ENCODE results near the gene ANO8. TPM values are rescaled to one million over a fixed set of nuclear protein-coding genes. Genes with fewer than 3 reads are reported as not detected.

The ANO8 gene
- total and polyA plus RNA-seq, 2 of the 8 experiments (the other 6 are each of a cell fraction or from before 2014, with no cell fraction given) = 9.5 to 20.7 TPM

DNA sequence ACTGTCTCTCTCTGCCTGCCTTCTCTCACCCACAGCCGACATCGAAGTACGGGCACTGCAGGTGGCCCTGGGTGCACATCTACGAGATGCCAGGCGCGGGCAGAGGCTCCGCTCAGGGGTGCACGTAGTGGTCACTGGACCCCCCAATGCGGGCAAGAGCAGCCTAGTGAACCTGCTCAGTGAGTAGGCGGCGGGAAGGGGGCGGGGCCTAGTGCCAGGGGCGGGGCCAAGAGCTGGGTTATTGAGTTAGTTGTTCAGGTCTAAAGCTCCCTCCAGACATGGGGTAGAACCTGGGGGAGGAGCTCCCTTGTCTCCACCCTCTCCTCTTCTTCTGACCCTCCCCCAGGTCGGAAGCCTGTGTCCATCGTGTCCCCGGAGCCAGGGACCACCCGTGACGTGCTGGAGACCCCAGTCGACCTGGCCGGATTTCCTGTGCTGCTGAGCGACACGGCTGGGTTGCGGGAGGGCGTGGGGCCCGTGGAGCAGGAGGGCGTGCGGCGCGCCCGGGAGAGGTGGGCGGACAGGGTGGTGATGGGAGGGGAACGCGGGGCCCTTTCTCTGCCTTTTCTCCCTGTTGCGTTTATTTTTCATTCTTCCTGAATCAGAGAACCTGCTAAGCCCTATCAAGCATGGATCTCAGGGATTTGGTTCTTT, 4.6 kb upstream of the ANO8 start:
- DNase-seq (ENCODE audit: low read depth in 1 of 2, low spot score in 2 of 2) (peak in 1 of 2 experiments; percentile 90), FAIRE-seq (no peak)
- Histone ChIP-seq H3K79me2 (ENCODE audit: control insufficient read depth in 1 of 2, insufficient read depth in 2 of 2, low read length in 2 of 2) (no peaks in the 10 kb centered on the region), H3K18ac (ENCODE audit: extremely low read depth, low read length) (no peak overlapping the region), H2BK120ac (replicated peaks; ENCODE audit: low read depth, low read length) (no peak overlapping the region), H3K9ac (replicated peaks in 1 of 4; ENCODE audit: extremely low read depth in 1 of 4, low read depth in 3 of 4, low read length in 3 of 4) (no peak overlapping the region), H4K20me1 (replicated peaks in 1 of 2; ENCODE audit: control insufficient read depth in 1 of 2, insufficient read depth in 2 of 2, low read length in 2 of 2) (peaks cover 0 to 2% of the 10 kb centered on the region in 2 experiments), H3K9me3 (ENCODE audit: insufficient read depth in 2 of 2, low read depth in 1 of 2, low read length in 1 of 2) (no peaks in the 10 kb centered on the region), H2AK5ac (ENCODE audit: low read depth, low read length) (no peak overlapping the region), H4K5ac (ENCODE audit: insufficient read length, low read depth, low read length) (no peak overlapping the region), H2BK12ac (ENCODE audit: low read depth, low read length) (peak overlapping the region; percentile 84; the same call in 1 of the 2 replicates), H3K14ac (ENCODE audit: insufficient read length) (no peak overlapping the region), H3K27me3 (replicated peaks in 1 of 4; ENCODE audit: control insufficient read depth in 3 of 4, extremely low read depth in 1 of 4, insufficient read depth in 3 of 4, low read length in 3 of 4) (no peaks in the 10 kb centered on the region), H3K23ac (ENCODE audit: insufficient read length) (no peak overlapping the region), H2BK15ac (ENCODE audit: low read length) (no peak overlapping the region), H3K27ac (ENCODE audit: low read depth, low read length) (no peak overlapping the region), H3K56ac (replicated peaks; ENCODE audit: insufficient read length, low read depth, low read length) (no peak overlapping the region), H3K4me3 (ENCODE audit: extremely low read depth in 1 of 4, insufficient read depth in 2 of 4, low read depth in 3 of 4, low read length in 4 of 4) (peak overlapping the region in 1 of 4 experiments; percentile 96; a peak in 1 of 8 replicates), H3K4me1 (replicated peaks in 1 of 4; ENCODE audit: control insufficient read depth in 3 of 4, insufficient read depth in 4 of 4, low read length in 3 of 4) (peaks cover 0 to 28% (median 21%) of the 10 kb centered on the region in 4 experiments; a peak in 5 of 7 replicates), H3K23me2 (ENCODE audit: low read depth, low read length) (peaks cover 18% of the 10 kb centered on the region), H4K8ac (ENCODE audit: extremely low read depth, insufficient read depth, low read length) (no peak overlapping the region), H3K36me3 (ENCODE audit: control insufficient read depth in 2 of 4, insufficient read depth in 4 of 4, low read length in 3 of 4) (peaks cover 0 to 3% (median 0%) of the 10 kb centered on the region in 4 experiments; a peak in 1 of 8 replicates), H3K4me2 (ENCODE audit: insufficient read depth in 1 of 2, low read depth in 2 of 2, low read length in 2 of 2) (peak overlapping the region in 1 of 2 experiments; percentile 17; a peak in 1 of 4 replicates), H2AFZ (ENCODE audit: low read length) (no peak overlapping the region), H2BK20ac (ENCODE audit: low read length) (no peak overlapping the region), H3K4ac (replicated peaks; ENCODE audit: insufficient read length, low read depth, low read length) (peak overlapping the region; percentile 93), H2BK5ac (ENCODE audit: low read depth, low read length) (peak overlapping the region; percentile 71; the same call in 1 of the 2 replicates), H3K79me1 (ENCODE audit: low read depth, low read length) (peaks cover 3% of the 10 kb centered on the region), H4K91ac (replicated peaks; ENCODE audit: insufficient read length, low read length) (peak overlapping the region; percentile 53)
- ChIA-PET POLR2A (ENCODE audit: partially characterized antibody) (interaction anchor here (0.9 to 13.5 kb wide), 5 partner anchors 8 to 47 kb away, joined by 4 to 100 read pairs (median 5); partner anchors contain the start of gene DDA1), CTCF (ENCODE audit: partially characterized antibody) (interaction anchor here (0.8 to 13.5 kb wide), 6 partner anchors 8 to 127 kb away, joined by 3 to 153 read pairs (median 4); partner anchors contain the start of genes CCDC194 and MRPL34)
- 84% methylated on average over 31 of the region's 34 CpGs; no CpG with 5 or more reads in 1 of the 2 experiments for WGBS, 2 experiments (ENCODE audit: extremely low coverage in 1 of 2, insufficient coverage in 1 of 2, insufficient read length in 1 of 2, insufficient replicate concordance in 2 of 2, low coverage in 1 of 2, low lambda C conversion rate in 2 of 2, missing lambda C conversion rate in 1 of 2)
- TF ChIP-seq EZH2 (IDR thresholded peaks at IDR 0.05; ENCODE audit: low read depth, low read length, severe bottlenecking) = no peak
- TF ChIP-seq JUN (IDR thresholded peaks at IDR 0.05; ENCODE audit: low read depth, low read length) = no peak
- no peak for TF ChIP-seq FOSL1 (IDR thresholded peaks at IDR 0.05; ENCODE audit: insufficient read depth, low read depth, low read length)
- no peak for TF ChIP-seq RXRA (IDR thresholded peaks at IDR 0.05; ENCODE audit: insufficient read depth, low read depth, low read length)
- TF ChIP-seq NRF1 (IDR thresholded peaks at IDR 0.05; ENCODE audit: low read depth, low read length) = no peak
- no peak for TF ChIP-seq GTF2F1 (IDR thresholded peaks at IDR 0.05; ENCODE audit: borderline replicate concordance, low read depth, low read length)
- TF ChIP-seq SUZ12 (IDR thresholded peaks at IDR 0.05; ENCODE audit: low read length) = no peak
- no peak for TF ChIP-seq EP300 (IDR thresholded peaks at IDR 0.05; ENCODE audit: borderline replicate concordance in 1 of 2, low read depth in 2 of 2, low read length in 2 of 2)
- no peak for TF ChIP-seq SAP30 (IDR thresholded peaks at IDR 0.05; ENCODE audit: insufficient read depth, insufficient replicate concordance, low read length)
- no peak for TF ChIP-seq GABPA (IDR thresholded peaks at IDR 0.05; ENCODE audit: borderline replicate concordance, insufficient read depth, low read length)
- no peak for TF ChIP-seq KDM1A (IDR thresholded peaks at IDR 0.05; ENCODE audit: borderline replicate concordance, low read length)

Measured in H1 (cell line).